ENCODE measurements around the gene PTPRT.

DNA sequence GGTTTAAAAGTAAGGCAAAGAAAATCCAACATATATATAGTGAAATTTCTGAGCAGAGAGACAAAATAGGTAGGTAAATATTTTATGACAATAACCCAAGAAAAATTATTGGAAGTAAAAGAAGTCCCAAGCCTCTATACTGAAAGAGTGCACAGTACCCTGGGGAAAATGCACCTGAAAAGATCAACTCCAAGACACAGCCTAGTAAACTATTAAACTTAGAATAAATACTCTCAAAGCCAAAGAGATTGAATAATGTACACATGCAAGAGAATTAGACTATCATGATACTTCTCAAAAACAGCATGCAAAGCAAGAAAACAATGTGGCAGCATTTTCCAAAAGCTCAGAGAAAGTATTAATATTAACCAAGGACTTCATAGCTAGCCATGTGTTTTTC is 894.7 kb downstream of the PTPRT start:
- TF ChIP-seq EZH2 (IDR thresholded peaks at IDR 0.05; ENCODE audit: low read length, missing control alignments) = no peak
- TF ChIP-seq, protein P1, sequence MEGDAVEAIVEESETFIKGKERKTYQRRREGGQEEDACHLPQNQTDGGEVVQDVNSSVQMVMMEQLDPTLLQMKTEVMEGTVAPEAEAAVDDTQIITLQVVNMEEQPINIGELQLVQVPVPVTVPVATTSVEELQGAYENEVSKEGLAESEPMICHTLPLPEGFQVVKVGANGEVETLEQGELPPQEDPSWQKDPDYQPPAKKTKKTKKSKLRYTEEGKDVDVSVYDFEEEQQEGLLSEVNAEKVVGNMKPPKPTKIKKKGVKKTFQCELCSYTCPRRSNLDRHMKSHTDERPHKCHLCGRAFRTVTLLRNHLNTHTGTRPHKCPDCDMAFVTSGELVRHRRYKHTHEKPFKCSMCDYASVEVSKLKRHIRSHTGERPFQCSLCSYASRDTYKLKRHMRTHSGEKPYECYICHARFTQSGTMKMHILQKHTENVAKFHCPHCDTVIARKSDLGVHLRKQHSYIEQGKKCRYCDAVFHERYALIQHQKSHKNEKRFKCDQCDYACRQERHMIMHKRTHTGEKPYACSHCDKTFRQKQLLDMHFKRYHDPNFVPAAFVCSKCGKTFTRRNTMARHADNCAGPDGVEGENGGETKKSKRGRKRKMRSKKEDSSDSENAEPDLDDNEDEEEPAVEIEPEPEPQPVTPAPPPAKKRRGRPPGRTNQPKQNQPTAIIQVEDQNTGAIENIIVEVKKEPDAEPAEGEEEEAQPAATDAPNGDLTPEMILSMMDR (conservative IDR thresholded peaks at IDR 0.05 in 1 of 2, IDR thresholded peaks at IDR 0.05 in 1 of 2; ENCODE audit: low read depth in 1 of 2, low read length in 2 of 2) = no peak
